ENCODE data around the gene FAM153A. TPM values are rescaled to one million over a fixed set of nuclear protein-coding genes. Genes with fewer than 3 reads are reported as not detected.
"Not testable (repeated sequence)": the region's sequence is repeated elsewhere in the genome, so short reads cannot be mapped to it uniquely, and the experiment has no call there.

Gene FAM153A
- total and polyA plus RNA-seq, 2 of the 13 experiments (the other 11 are each of a cell fraction or from before 2014, with no cell fraction given): not detected

DNA sequence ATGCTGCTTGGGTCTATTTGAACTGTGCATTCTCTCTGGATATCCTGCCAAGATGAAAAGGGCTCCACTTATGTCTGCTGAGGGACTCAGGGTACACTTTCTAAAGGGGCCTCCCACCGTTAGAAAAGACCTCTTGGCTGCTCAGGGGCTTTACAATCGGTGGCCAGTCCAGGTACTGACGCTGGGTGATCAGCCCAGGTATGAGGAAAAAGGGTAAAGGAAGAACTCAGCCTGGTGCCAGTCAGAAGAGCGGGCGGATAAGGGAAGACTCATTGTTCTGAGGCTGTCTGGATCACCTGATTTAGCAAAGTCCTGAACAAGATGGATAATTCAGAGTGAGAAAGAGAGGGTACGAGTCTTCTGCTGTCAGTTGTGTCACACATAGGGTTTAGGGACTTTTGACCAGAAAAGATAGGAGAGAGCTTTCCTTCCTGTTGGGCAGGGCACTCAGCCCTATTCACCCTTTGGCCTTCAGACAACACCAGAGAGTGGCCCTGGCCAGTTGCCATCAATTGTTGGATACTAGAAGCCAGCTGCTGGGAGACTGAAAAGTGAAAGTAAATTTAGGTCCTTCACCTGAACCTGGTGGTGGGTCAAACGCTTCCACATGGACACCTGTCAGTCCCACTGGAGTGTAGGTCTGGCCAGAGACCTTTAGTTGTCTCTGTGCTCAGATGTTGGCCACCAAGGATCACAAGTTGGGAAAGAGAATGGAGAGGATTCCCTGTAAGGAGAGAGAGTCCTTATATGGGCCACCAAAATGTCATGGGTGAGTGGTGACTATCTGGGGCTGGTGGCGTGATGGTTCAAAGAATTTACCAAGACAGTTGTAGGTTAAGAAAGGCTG is 88.8 kb downstream of the FAM153A start:
- in situ Hi-C loops (cut with HindIII; ENCODE audit: extremely low pct_ligation_motif_present, low pct_unique_long_range_greater_than_20kb); BruUV-seq (replicated peaks); H3K36me3 ChIP-seq (replicated peaks in 1 of 2; ENCODE audit: control insufficient read depth in 1 of 2, insufficient read depth in 2 of 2, low read length in 2 of 2); H3K79me2 ChIP-seq (ENCODE audit: insufficient read depth, low read length); H3K9ac ChIP-seq (ENCODE audit: insufficient read depth, low read depth, low read length); H4K20me1 ChIP-seq (ENCODE audit: insufficient read depth, low read length); H3K9me3 ChIP-seq (ENCODE audit: low read length); intact Hi-C loops (cut with micrococcal nuclease; ENCODE audit: unreplicated experiment); H3K27ac ChIP-seq (ENCODE audit: extremely low read length, insufficient read depth, low read length); H3K27me3 ChIP-seq (ENCODE audit: control insufficient read depth in 1 of 2, insufficient read depth in 2 of 2, low read length in 2 of 2); CTCF ChIA-PET (ENCODE audit: low intra/inter-chr PET ratio, low total read pairs); H2AFZ ChIP-seq (ENCODE audit: low read length); POLR2A ChIA-PET: not testable (repeated sequence)
- peak; percentile 99 for FAIRE-seq
- H3K4me1 ChIP-seq (ENCODE audit: insufficient read depth, low read length): peaks cover 15% of the 10 kb centered on the region
- peak; percentile 91 for ATAC-seq
- peak overlapping the region in 1 of 3 experiments; percentile 23; a peak in 1 of 6 replicates for H3K4me3 ChIP-seq (replicated peaks in 1 of 3; ENCODE audit: insufficient read depth in 1 of 3, low read depth in 2 of 3, low read length in 3 of 3)
- H3K4me2 ChIP-seq (ENCODE audit: low read depth, low read length): peak overlapping the region; percentile 68
- peak; percentile 68 for DNase-seq (ENCODE audit: low spot score)
- 38% methylated on average over 6 of the region's 8 CpGs for WGBS (ENCODE audit: low lambda C conversion rate)
- TF ChIP-seq HMG20A (CRISPR knock-in tag; IDR thresholded peaks at IDR 0.05; ENCODE audit: borderline replicate concordance) (peak; percentile 30; the same call in 1 of the 2 replicates), GATAD2A (CRISPR knock-in tag; IDR thresholded peaks at IDR 0.05) (0 out of 2 replicates have a peak, but pooled peaks have one; percentile 24), RXRB (CRISPR knock-in tag; IDR thresholded peaks at IDR 0.05; ENCODE audit: borderline replicate concordance) (peak; percentile 42; the same call in 1 of the 2 replicates), RARA (CRISPR knock-in tag; IDR thresholded peaks at IDR 0.05) (peak; percentile 75), ZNF264 (CRISPR knock-in tag; IDR thresholded peaks at IDR 0.05) (0 out of 2 replicates have a peak, but pooled peaks have one; percentile 49), NR2F1 (CRISPR knock-in tag; IDR thresholded peaks at IDR 0.05) (0 out of 4 replicates have a peak, but pooled peaks of 1 of the 2 experiments have one; percentile 19), CEBPG (CRISPR knock-in tag; IDR thresholded peaks at IDR 0.05) (0 out of 2 replicates have a peak, but pooled peaks have one; percentile 33), SAP130 (CRISPR knock-in tag; IDR thresholded peaks at IDR 0.05; ENCODE audit: low read depth) (peak; percentile 57), HNF4A (CRISPR knock-in tag; IDR thresholded peaks at IDR 0.05) (peak; percentile 44; the same call in 1 of the 2 replicates), SP5 (CRISPR knock-in tag; IDR thresholded peaks at IDR 0.05; ENCODE audit: borderline replicate concordance, low read depth) (peak; percentile 67), FOXA3 (CRISPR knock-in tag; IDR thresholded peaks at IDR 0.05) (peak; percentile 21; the same call in 1 of the 2 replicates), MED1 (CRISPR knock-in tag; IDR thresholded peaks at IDR 0.05) (peak; percentile 33)
- TF ChIP-seq, protein P1, sequence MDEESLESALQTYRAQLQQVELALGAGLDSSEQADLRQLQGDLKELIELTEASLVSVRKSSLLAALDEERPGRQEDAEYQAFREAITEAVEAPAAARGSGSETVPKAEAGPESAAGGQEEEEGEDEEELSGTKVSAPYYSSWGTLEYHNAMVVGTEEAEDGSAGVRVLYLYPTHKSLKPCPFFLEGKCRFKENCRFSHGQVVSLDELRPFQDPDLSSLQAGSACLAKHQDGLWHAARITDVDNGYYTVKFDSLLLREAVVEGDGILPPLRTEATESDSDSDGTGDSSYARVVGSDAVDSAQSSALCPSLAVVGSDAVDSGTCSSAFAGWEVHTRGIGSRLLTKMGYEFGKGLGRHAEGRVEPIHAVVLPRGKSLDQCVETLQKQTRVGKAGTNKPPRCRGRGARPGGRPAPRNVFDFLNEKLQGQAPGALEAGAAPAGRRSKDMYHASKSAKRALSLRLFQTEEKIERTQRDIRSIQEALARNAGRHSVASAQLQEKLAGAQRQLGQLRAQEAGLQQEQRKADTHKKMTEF (CRISPR knock-in tag; IDR thresholded peaks at IDR 0.05): peak; percentile 26; the same call in 1 of the 2 replicates
- TF ChIP-seq, protein P2, sequence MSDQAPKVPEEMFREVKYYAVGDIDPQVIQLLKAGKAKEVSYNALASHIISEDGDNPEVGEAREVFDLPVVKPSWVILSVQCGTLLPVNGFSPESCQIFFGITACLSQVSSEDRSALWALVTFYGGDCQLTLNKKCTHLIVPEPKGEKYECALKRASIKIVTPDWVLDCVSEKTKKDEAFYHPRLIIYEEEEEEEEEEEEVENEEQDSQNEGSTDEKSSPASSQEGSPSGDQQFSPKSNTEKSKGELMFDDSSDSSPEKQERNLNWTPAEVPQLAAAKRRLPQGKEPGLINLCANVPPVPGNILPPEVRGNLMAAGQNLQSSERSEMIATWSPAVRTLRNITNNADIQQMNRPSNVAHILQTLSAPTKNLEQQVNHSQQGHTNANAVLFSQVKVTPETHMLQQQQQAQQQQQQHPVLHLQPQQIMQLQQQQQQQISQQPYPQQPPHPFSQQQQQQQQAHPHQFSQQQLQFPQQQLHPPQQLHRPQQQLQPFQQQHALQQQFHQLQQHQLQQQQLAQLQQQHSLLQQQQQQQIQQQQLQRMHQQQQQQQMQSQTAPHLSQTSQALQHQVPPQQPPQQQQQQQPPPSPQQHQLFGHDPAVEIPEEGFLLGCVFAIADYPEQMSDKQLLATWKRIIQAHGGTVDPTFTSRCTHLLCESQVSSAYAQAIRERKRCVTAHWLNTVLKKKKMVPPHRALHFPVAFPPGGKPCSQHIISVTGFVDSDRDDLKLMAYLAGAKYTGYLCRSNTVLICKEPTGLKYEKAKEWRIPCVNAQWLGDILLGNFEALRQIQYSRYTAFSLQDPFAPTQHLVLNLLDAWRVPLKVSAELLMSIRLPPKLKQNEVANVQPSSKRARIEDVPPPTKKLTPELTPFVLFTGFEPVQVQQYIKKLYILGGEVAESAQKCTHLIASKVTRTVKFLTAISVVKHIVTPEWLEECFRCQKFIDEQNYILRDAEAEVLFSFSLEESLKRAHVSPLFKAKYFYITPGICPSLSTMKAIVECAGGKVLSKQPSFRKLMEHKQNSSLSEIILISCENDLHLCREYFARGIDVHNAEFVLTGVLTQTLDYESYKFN (CRISPR knock-in tag; conservative IDR thresholded peaks at IDR 0.05): 0 out of 2 replicates have a peak, but pooled peaks have one; percentile 17
- TF ChIP-seq, protein P3, sequence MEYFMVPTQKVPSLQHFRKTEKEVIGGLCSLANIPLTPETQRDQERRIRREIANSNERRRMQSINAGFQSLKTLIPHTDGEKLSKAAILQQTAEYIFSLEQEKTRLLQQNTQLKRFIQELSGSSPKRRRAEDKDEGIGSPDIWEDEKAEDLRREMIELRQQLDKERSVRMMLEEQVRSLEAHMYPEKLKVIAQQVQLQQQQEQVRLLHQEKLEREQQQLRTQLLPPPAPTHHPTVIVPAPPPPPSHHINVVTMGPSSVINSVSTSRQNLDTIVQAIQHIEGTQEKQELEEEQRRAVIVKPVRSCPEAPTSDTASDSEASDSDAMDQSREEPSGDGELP (IDR thresholded peaks at IDR 0.05; ENCODE audit: borderline replicate concordance, low read depth): peak; percentile 32; the same call in 1 of the 2 replicates

Data from HepG2 (cell line).